Uterus (tissue), 2 donors: ENCODE data around the gene MYCL.

Source experiments
- POLR2A ChIP-seq, 2 donors: fragments of 450-650 bp; IDR thresholded peaks; one replicate each; pipeline ENCODE4 v1.6.1; 2016; ENCODE audit warnings: antibody characterized with exemption in 2 of 2, mild to moderate bottlenecking in 1 of 2, moderate library complexity in 1 of 2
- TF ChIP-seq, protein P1 (sequence below), 4 experiments: fragments of 200-600 bp in 2 of 4; fragments of 450-650 bp in 2 of 4; sonication (generic) in 2 of 4; IDR thresholded peaks; one replicate each; pipeline ENCODE4 v1.5.1; 2016 to 2019; ENCODE audit warnings: antibody characterized with exemption in 4 of 4, mild to moderate bottlenecking in 2 of 4, moderate library complexity in 1 of 4

DNA sequence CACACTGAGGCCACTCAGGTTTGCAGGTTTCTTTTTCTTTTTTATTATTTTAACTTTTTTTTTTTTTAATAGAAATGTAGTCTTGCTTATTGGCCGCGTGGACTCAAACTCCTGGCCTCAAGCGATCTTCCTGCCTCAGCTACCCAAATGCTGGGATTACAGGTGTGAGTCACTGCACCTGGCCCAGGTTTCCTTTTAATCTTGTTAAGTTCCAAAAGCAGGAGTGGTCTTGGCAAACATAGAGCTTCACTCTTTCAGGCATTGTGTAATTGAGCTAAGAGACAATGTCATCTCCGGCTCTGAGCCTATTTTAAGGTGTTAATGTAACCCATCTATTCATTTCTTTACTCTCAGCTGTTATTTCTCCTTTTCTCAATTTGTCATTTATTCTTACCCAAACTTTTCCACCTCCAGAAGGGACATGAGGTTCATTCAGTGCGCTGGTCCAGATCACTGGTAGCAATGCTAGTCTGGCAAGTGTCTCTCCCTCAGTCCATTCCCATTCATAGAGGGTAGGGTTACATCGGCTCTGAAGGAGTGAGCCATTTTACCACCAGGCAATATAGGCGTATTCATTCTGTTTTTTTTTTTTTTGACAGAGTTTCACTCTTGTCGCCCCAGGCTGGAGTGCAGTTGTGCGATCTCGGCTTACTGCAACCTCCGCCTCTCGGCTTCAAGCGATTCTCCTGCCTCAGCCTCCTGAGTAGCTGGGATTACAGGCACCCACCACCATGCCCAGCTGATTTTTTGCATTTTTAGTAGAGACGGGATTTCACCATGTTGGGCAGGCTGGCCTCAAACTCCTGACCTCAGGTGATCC, 42.0 kb upstream of the MYCL start:
- TF ChIP-seq, protein P1, sequence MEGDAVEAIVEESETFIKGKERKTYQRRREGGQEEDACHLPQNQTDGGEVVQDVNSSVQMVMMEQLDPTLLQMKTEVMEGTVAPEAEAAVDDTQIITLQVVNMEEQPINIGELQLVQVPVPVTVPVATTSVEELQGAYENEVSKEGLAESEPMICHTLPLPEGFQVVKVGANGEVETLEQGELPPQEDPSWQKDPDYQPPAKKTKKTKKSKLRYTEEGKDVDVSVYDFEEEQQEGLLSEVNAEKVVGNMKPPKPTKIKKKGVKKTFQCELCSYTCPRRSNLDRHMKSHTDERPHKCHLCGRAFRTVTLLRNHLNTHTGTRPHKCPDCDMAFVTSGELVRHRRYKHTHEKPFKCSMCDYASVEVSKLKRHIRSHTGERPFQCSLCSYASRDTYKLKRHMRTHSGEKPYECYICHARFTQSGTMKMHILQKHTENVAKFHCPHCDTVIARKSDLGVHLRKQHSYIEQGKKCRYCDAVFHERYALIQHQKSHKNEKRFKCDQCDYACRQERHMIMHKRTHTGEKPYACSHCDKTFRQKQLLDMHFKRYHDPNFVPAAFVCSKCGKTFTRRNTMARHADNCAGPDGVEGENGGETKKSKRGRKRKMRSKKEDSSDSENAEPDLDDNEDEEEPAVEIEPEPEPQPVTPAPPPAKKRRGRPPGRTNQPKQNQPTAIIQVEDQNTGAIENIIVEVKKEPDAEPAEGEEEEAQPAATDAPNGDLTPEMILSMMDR (IDR thresholded peaks at IDR 0.05), result no peak
- TF ChIP-seq POLR2A (IDR thresholded peaks at IDR 0.05), result no peak
